ENCODE data around the gene BRD4.

The BRD4 gene

GRCh38 chr19:15244106-15244803 is 88.1 kb downstream of the BRD4 start:
- no peak overlapping the region for H3K27ac ChIP-seq (ENCODE audit: extremely low read depth, low read depth, low read length)
- no peaks in the 10 kb centered on the region for H3K9me3 ChIP-seq (ENCODE audit: control insufficient read depth, insufficient read depth, low read depth, low read length)
- TF ChIP-seq ZNF148 (tag by site-specific recombination; IDR thresholded peaks at IDR 0.05; ENCODE audit: borderline replicate concordance) (no peak), ZNF121 (tag by site-specific recombination; IDR thresholded peaks at IDR 0.05) (no peak), SP3 (tag by site-specific recombination; IDR thresholded peaks at IDR 0.05) (no peak), ZNF571 (tag by site-specific recombination; IDR thresholded peaks at IDR 0.05) (no peak), ZNF211 (tag by site-specific recombination; IDR thresholded peaks at IDR 0.05; ENCODE audit: low read depth) (no peak), ZNF132 (tag by site-specific recombination; IDR thresholded peaks at IDR 0.05; ENCODE audit: borderline replicate concordance) (no peak)
- no peaks in the 10 kb centered on the region for H3K4me1 ChIP-seq (ENCODE audit: control insufficient read depth, insufficient read depth, low read length)
- H3K36me3 ChIP-seq (ENCODE audit: control insufficient read depth in 2 of 2, insufficient read depth in 1 of 2, low read length in 2 of 2), result peaks cover 7 to 91% of the 10 kb centered on the region in 2 experiments; a peak in 1 of 3 replicates
- H3K4me3 ChIP-seq (ENCODE audit: low read depth, low read length), result no peak overlapping the region
- CTCF ChIA-PET, result interaction anchor here (0.6 to 1.0 kb wide), 3 partner anchors 83 to 698 kb away, joined by 3 read pairs; no protein-coding TSS in a partner anchor
- POLR2A ChIA-PET, result no interaction called here

GRCh38 chr19:15243236-15243957 is 88.9 kb downstream of the BRD4 start:
- TF ChIP-seq IKZF3 (tag by site-specific recombination; IDR thresholded peaks at IDR 0.05) (no peak), ZNF311 (tag by site-specific recombination; IDR thresholded peaks at IDR 0.05; ENCODE audit: borderline replicate concordance) (no peak), KLF7 (tag by site-specific recombination; IDR thresholded peaks at IDR 0.05; ENCODE audit: borderline replicate concordance) (no peak), GLIS2 (tag by site-specific recombination; IDR thresholded peaks at IDR 0.05) (peak; percentile 11; the same call in 1 of the 2 replicates), ZNF354C (tag by site-specific recombination; IDR thresholded peaks at IDR 0.05; ENCODE audit: borderline replicate concordance, low read depth) (no peak), KLF1 (tag by site-specific recombination; IDR thresholded peaks at IDR 0.05) (no peak), BCL11A (tag by site-specific recombination; IDR thresholded peaks at IDR 0.05; ENCODE audit: low read depth) (no peak), MEIS1 (CRISPR knock-in tag; IDR thresholded peaks at IDR 0.05; ENCODE audit: borderline replicate concordance) (no peak), ZNF169 (tag by site-specific recombination; IDR thresholded peaks at IDR 0.05) (no peak), GLIS1 (tag by site-specific recombination; IDR thresholded peaks at IDR 0.05) (peak; percentile 49; the same call in 1 of the 2 replicates)
- CTCF ChIA-PET, result interaction anchor here (0.5 to 1.5 kb wide), 2 partner anchors 8 to 153 kb away, joined by 4 read pairs; no protein-coding TSS in a partner anchor
- Histone ChIP-seq H3K4me3 (ENCODE audit: low read depth, low read length) (no peak overlapping the region), H3K9me3 (ENCODE audit: control insufficient read depth, insufficient read depth, low read depth, low read length) (no peaks in the 10 kb centered on the region), H3K4me1 (ENCODE audit: control insufficient read depth, insufficient read depth, low read length) (no peaks in the 10 kb centered on the region), H3K36me3 (ENCODE audit: control insufficient read depth in 2 of 2, insufficient read depth in 1 of 2, low read length in 2 of 2) (peaks cover 3 to 91% of the 10 kb centered on the region in 2 experiments; a peak in 1 of 3 replicates), H3K27ac (ENCODE audit: extremely low read depth, low read depth, low read length) (no peak overlapping the region)
- POLR2A ChIA-PET, result no interaction called here

DNA sequence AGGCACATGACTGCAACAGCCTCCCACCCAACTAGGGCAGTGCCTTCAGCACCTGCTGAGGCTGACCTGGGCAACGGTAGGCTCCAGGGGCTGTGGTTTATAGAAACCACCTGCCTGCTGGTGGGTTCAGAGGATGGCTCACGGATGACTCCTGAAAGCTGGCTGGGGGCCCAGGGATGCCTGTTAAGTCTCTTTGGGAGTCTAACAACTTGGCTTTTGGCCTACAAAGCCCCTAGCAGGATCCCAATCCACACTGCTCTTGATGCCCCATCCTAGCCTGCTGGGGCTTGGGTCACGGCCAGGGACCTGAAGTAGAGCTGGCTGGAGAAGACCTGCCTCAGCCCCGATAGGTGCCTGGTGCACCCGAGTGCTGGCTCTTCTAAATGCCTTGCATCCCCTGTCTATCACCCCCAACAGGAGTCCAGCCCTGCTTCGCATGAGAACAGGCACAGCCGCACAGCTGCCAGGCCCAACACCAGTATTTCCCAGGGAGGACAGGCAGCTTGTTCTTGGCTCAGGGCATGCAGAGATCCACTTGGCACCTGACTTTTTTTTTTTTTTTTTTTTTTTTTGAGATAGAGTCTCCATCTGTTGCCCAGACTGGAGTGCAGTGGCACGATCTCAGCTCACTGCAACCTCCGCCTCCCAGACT is 91.0 kb downstream of the BRD4 start:
- H3K4me1 ChIP-seq (ENCODE audit: control insufficient read depth, insufficient read depth, low read length), result no peaks in the 10 kb centered on the region
- no peak overlapping the region for H3K27ac ChIP-seq (ENCODE audit: extremely low read depth, low read depth, low read length)
- POLR2A ChIA-PET, result interaction anchor here (0.6 kb wide), 1 partner anchor 543 kb away, joined by 3 read pairs; no protein-coding TSS in a partner anchor
- no peak overlapping the region for H3K4me3 ChIP-seq (ENCODE audit: low read depth, low read length)
- peaks cover 10 to 87% of the 10 kb centered on the region in 2 experiments; a peak in 2 of 3 replicates for H3K36me3 ChIP-seq (ENCODE audit: control insufficient read depth in 2 of 2, insufficient read depth in 1 of 2, low read length in 2 of 2)
- CTCF ChIA-PET, result interaction anchor here (0.5 kb wide), 1 partner anchor 90 kb away, joined by 4 read pairs; no protein-coding TSS in a partner anchor
- TF ChIP-seq ZFP37 (tag by site-specific recombination; IDR thresholded peaks at IDR 0.05) (no peak), ZNF660 (tag by site-specific recombination; IDR thresholded peaks at IDR 0.05) (peak; percentile 68; the same call in 1 of the 2 replicates), ZNF785 (tag by site-specific recombination; IDR thresholded peaks at IDR 0.05) (no peak), AEBP2 (tag by site-specific recombination; IDR thresholded peaks at IDR 0.05; ENCODE audit: borderline replicate concordance) (no peak), ZNF555 (tag by site-specific recombination; conservative IDR thresholded peaks at IDR 0.05) (no peak), ZIC2 (tag by site-specific recombination; IDR thresholded peaks at IDR 0.05) (peak; percentile 74)
- TF ChIP-seq, protein P1, sequence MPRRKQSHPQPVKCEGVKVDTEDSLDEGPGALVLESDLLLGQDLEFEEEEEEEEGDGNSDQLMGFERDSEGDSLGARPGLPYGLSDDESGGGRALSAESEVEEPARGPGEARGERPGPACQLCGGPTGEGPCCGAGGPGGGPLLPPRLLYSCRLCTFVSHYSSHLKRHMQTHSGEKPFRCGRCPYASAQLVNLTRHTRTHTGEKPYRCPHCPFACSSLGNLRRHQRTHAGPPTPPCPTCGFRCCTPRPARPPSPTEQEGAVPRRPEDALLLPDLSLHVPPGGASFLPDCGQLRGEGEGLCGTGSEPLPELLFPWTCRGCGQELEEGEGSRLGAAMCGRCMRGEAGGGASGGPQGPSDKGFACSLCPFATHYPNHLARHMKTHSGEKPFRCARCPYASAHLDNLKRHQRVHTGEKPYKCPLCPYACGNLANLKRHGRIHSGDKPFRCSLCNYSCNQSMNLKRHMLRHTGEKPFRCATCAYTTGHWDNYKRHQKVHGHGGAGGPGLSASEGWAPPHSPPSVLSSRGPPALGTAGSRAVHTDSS (tag by site-specific recombination; IDR thresholded peaks at IDR 0.05), result no peak
- H3K9me3 ChIP-seq (ENCODE audit: control insufficient read depth, insufficient read depth, low read depth, low read length), result no peaks in the 10 kb centered on the region

Data from HEK293 (cell line).